BLaER1 treated with 17β-estradiol and CSF1 and Interleukin-3, amounts not matched to agents 10 nM and 100 nM (cell line): ENCODE results near the gene GRAMD1B.
"Not testable (repeated sequence)": the region's sequence is repeated elsewhere in the genome, so short reads cannot be mapped to it uniquely, and the experiment has no call there.

Experiments
- H3K27ac ChIP-seq, 11 experiments: shearing (Covaris generic); formaldehyde crosslinking; 2 replicates each; pipeline ENCODE4 v1.8.1; 2022
- H3K27me3 ChIP-seq, 11 experiments: shearing (Covaris generic); formaldehyde crosslinking; 2 replicates each; pipeline ENCODE4 v1.8.1; 2022
- H3K36me3 ChIP-seq, 11 experiments: shearing (Covaris generic); formaldehyde crosslinking; 2 replicates each; pipeline ENCODE4 v1.8.1; 2022
- H3K4me1 ChIP-seq, 10 experiments: shearing (Covaris generic); formaldehyde crosslinking; 2 replicates each; pipeline ENCODE4 v1.8.1; 2022
- H3K4me2 ChIP-seq, 11 experiments: shearing (Covaris generic); formaldehyde crosslinking; 2 replicates each; pipeline ENCODE4 v1.8.1; 2022
- H3K4me3 ChIP-seq, 10 experiments: shearing (Covaris generic); formaldehyde crosslinking; 2 replicates each; pipeline ENCODE4 v1.8.1; 2022
- H3K9ac ChIP-seq, 11 experiments: shearing (Covaris generic); formaldehyde crosslinking; 2 replicates each; pipeline ENCODE4 v1.8.1; 2022
- H3K9me3 ChIP-seq, 11 experiments: shearing (Covaris generic); formaldehyde crosslinking; replicated peaks in 1 of 11; 2 replicates each; pipeline ENCODE4 v1.8.1; 2022
- H4K20me1 ChIP-seq, 11 experiments: shearing (Covaris generic); formaldehyde crosslinking; 2 replicates each; pipeline ENCODE4 v1.8.1; 2022
- Cebpa-rat ChIP-seq, 11 experiments: shearing (Covaris generic); IDR thresholded peaks; 2 replicates each; pipeline ENCODE4 v1.8.1; 2022

Gene GRAMD1B

DNA sequence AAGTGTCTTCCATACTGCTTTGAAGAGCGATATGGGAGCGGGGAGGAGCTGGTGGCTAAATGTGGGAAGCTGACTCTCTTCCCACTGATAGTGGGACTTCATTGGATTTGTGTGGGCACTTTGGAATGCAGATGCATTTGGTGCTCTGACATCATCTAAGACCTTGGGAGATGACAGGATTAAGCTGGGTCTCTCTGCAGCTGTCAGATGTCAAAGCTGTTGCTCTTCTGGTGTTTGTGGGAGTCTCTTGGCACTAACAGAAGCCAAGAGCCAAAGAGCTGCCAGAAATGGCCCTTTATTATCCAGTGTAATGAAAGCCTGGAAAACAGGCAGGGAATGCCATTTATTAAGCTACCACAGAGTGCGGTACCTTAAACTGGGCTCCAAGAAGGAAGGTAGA is 20.6 kb downstream of the GRAMD1B start:
- Histone ChIP-seq H4K20me1 (peaks cover 0 to 8% (median 0%) of the 10 kb centered on the region in 11 experiments; a peak in 2 of 22 replicates), H3K4me1 (peaks cover 42 to 61% (median 52%) of the 10 kb centered on the region in 10 experiments)

DNA sequence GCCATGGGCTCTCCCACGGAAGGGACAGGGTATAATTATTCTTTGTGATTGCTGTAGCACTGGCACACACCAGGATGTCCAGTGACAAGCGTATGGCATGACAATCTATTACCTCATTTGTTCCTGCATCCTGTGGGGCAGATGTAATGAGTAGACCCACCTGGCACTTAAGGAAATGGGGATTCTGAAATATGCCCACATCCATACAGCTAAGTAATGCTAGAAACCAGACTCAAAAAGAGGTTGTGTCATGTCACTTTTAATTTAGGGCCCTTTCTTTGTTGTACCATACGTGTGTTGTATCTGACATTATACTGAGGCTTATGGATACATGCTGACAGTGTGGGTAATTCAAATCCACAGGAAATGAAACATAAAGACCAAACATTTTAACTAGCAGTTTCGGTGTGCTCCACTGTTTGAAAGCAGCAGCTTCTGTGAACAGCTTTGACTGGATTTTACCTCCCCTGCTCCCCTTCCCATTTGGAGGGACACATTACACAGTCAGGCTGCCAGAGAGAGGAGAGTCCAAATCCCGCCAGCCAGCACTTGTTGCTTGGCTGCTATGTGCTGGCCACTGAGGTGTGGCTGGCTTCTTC is 21.2 kb downstream of the GRAMD1B start:
- Histone ChIP-seq H4K20me1 (peaks cover 0 to 8% (median 0%) of the 10 kb centered on the region in 11 experiments; a peak in 2 of 22 replicates), H3K27me3 (no peaks in the 10 kb centered on the region), H3K27ac (peak overlapping the region in 1 of 11 experiments; percentile 41; a peak in 1 of 22 replicates), H3K4me2 (peak overlapping the region; percentile 27 to 74 (median 63)), H3K36me3 (peaks cover 0 to 10% (median 0%) of the 10 kb centered on the region in 11 experiments; a peak in 5 of 22 replicates), H3K4me3 (no peak overlapping the region), H3K9ac (no peak overlapping the region), H3K9me3 (no peaks in the 10 kb centered on the region), H3K4me1 (peaks cover 42 to 64% (median 53%) of the 10 kb centered on the region in 10 experiments)
- TF ChIP-seq Cebpa-rat (IDR thresholded peaks at IDR 0.05) = no peak

More for the DNA sequence above, 20.6 kb downstream of the GRAMD1B start:
- peak overlapping the region in 10 of 11 experiments; percentile 27 to 74 (median 63); a peak in 14 of 22 replicates for H3K4me2 ChIP-seq
- TF ChIP-seq Cebpa-rat (IDR thresholded peaks at IDR 0.05) = no peak
- H3K4me3 ChIP-seq = no peak overlapping the region
- peaks cover 0 to 15% (median 0%) of the 10 kb centered on the region in 11 experiments; a peak in 9 of 22 replicates for H3K36me3 ChIP-seq
- no peaks in the 10 kb centered on the region for H3K27me3 ChIP-seq
- H3K9me3 ChIP-seq = no peaks in the 10 kb centered on the region
- H3K9ac ChIP-seq = no peak overlapping the region
- H3K27ac ChIP-seq = no peak overlapping the region

DNA sequence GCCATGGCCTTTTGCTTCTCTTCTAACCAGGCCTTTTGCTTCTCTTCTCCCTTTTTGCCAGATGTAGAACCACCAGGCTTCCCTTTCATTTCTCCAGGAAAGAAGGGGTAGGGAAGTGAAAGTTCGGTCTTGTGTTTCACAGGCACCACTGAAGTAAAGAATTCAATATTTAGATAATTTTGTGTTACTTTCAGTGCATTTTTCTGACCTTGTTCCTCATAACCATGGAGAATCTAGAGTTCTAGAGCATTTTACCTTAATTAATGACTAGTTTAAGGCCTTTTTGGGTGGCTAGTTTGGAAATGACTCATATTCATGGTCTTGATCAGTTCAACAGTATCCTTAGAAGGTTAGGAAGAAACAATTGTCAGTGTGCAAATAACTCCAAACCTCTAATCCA is 22.7 kb downstream of the GRAMD1B start:
- peak overlapping the region; percentile 34 to 74 (median 63) for H3K4me2 ChIP-seq
- H4K20me1 ChIP-seq = peaks cover 0 to 8% (median 0%) of the 10 kb centered on the region in 11 experiments; a peak in 2 of 22 replicates
- peak overlapping the region in 4 of 11 experiments; percentile 9 to 45 (median 21); a peak in 4 of 22 replicates for H3K27ac ChIP-seq
- H3K4me1 ChIP-seq = peaks cover 56 to 80% (median 68%) of the 10 kb centered on the region in 10 experiments
- no peak for TF ChIP-seq Cebpa-rat (IDR thresholded peaks at IDR 0.05)
- peaks cover 0 to 4% (median 0%) of the 10 kb centered on the region in 11 experiments; a peak in 2 of 22 replicates for H3K36me3 ChIP-seq
- H3K9ac ChIP-seq = no peak overlapping the region; a peak in 1 of 22 replicates
- H3K27me3 ChIP-seq = no peaks in the 10 kb centered on the region
- H3K4me3 ChIP-seq = no peak overlapping the region
- H3K9me3 ChIP-seq = no peaks in the 10 kb centered on the region

DNA sequence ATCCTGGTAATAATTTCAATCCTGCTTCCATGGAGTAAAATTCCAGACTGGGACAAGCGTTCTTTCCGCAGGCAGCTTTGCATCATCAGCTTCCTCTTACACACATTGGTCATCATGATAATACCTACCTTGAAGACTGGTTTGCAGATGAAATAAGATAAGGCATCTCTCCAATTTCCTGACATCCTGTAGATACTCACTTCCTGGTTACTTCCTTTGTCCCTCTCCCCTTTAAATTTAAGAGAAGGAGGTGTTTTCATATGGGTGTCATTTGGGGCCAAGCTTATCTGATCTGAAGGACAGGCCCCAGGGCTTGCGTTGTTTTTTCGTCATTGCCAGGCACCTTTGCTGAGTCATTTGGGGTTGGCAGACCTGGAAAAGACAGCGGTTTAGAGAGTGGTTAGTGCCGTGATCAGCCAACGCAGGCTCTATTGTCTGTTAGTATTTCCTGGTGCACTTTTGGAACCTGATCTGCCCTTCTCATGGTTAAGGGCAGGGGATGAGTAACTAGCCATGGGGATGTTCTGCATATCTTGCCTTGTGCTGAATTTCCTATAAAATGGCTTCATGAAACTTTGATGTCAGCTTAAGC is 24.1 kb downstream of the GRAMD1B start:
- Histone ChIP-seq H3K36me3 (peaks cover 0 to 13% (median 0%) of the 10 kb centered on the region in 11 experiments; a peak in 3 of 22 replicates), H3K4me3 (no peak overlapping the region), H3K4me2 (peak overlapping the region; percentile 2 to 74 (median 47); a peak in 19 of 22 replicates), H3K27ac (peak overlapping the region in 4 of 11 experiments; percentile 9 to 42 (median 24); a peak in 5 of 22 replicates), H3K27me3 (no peaks in the 10 kb centered on the region), H3K9ac (no peak overlapping the region), H3K4me1 (peaks cover 59 to 77% (median 69%) of the 10 kb centered on the region in 10 experiments), H3K9me3 (no peaks in the 10 kb centered on the region), H4K20me1 (no peaks in the 10 kb centered on the region)
- no peak for TF ChIP-seq Cebpa-rat (IDR thresholded peaks at IDR 0.05)

DNA sequence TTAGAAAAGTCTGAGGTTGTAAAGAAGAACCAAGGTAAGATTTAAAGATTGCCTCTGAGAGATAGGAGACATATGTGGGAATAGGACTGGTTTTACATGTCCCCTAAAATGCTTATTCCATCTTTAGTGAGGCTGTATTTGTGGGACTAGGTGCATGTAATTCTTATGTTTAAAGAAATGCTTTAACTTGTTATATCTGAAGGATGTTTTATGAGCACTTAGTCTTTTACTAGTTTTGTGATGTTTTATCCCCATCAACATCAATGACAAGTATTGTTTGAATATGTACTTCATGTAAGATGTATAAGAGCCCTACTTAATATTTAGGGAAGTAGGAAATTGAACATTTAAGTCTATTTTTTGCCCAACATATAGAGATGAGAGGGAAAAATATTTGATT is 24.7 kb downstream of the GRAMD1B start:
- H3K4me1 ChIP-seq = peaks cover 59 to 77% (median 67%) of the 10 kb centered on the region in 10 experiments
- no peaks in the 10 kb centered on the region for H3K27me3 ChIP-seq
- no peak for TF ChIP-seq Cebpa-rat (IDR thresholded peaks at IDR 0.05)
- no peaks in the 10 kb centered on the region for H4K20me1 ChIP-seq
- H3K4me3 ChIP-seq = no peak overlapping the region
- peak overlapping the region in 8 of 11 experiments; percentile 2 to 74 (median 56); a peak in 14 of 22 replicates for H3K4me2 ChIP-seq
- H3K9ac ChIP-seq = no peak overlapping the region
- peaks cover 0 to 14% (median 0%) of the 10 kb centered on the region in 11 experiments; a peak in 3 of 22 replicates for H3K36me3 ChIP-seq
- H3K27ac ChIP-seq = peak overlapping the region in 3 of 11 experiments; percentile 18 to 42 (median 29); a peak in 2 of 22 replicates
- H3K9me3 ChIP-seq = no peaks in the 10 kb centered on the region

DNA sequence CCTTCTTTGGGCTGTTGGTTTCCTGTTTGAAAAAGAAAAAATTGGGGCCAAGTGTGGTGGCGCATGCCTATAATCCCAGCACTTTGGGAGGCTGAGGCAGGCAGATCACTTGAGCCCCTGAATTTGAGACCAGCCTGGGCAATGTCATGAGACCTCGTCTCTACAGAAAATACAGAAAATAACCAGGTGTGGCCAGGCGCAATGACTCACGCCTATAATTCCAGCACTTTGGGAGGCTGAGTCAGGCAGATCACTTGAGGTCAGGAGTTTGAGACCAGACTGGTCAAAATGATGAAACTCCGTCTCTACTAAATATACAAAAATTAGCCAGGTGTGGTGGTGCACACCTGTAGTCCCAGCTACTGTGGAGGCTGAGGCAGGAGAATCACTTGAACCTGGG is 26.4 kb downstream of the GRAMD1B start:
- H3K4me1 ChIP-seq = peaks cover 50 to 68% (median 58%) of the 10 kb centered on the region in 10 experiments
- not testable (repeated sequence) for H3K27me3 ChIP-seq, H3K4me3 ChIP-seq, H4K20me1 ChIP-seq, H3K9me3 ChIP-seq, H3K9ac ChIP-seq
- H3K27ac ChIP-seq = peak overlapping the region in 6 of 11 experiments; percentile 29 to 81 (median 67); a peak in 8 of 22 replicates
- peak overlapping the region; percentile 50 to 88 (median 62); a peak in 20 of 22 replicates for H3K4me2 ChIP-seq
- H3K36me3 ChIP-seq = peaks cover 0 to 14% (median 0%) of the 10 kb centered on the region in 11 experiments; a peak in 2 of 22 replicates

DNA sequence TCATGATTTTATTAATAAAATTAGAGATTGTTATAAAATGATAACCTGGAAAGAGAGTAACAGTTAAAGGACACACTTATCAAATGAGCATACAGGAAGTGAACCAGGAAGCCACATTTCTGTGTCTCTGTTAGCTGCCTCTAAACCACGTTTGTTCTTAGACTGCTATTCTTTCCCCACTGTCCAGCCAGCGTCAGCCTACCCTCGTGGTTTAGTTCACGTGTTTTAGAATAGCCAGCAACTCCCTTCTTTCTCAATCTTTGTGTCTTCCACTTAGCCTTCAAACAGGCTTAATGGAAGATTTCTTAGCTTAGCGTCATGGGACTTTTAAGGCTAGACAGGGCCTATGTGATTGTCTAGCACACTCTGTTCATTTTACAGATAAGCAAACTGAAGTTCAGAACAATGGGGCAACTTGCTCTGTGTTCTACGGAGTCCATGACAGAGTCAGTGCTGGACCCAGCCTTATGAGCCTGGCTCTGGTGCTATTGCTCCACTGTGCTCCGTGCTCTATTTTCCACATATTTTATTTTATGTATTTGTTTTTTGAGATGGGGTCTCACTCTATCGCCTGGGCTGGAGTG is 27.2 kb downstream of the GRAMD1B start:
- Histone ChIP-seq H3K9me3 (no peaks in the 10 kb centered on the region), H3K36me3 (peaks cover 0 to 14% (median 0%) of the 10 kb centered on the region in 11 experiments; a peak in 2 of 22 replicates), H3K27me3 (no peaks in the 10 kb centered on the region), H3K4me3 (no peak overlapping the region), H3K4me2 (peak overlapping the region; percentile 50 to 88 (median 62)), H3K27ac (peak overlapping the region; percentile 57 to 82 (median 68); a peak in 21 of 22 replicates), H4K20me1 (no peaks in the 10 kb centered on the region), H3K4me1 (peaks cover 42 to 60% (median 50%) of the 10 kb centered on the region in 10 experiments), H3K9ac (peak overlapping the region; percentile 17 to 73 (median 45); a peak in 16 of 22 replicates)
- TF ChIP-seq Cebpa-rat (IDR thresholded peaks at IDR 0.05) = no peak

DNA sequence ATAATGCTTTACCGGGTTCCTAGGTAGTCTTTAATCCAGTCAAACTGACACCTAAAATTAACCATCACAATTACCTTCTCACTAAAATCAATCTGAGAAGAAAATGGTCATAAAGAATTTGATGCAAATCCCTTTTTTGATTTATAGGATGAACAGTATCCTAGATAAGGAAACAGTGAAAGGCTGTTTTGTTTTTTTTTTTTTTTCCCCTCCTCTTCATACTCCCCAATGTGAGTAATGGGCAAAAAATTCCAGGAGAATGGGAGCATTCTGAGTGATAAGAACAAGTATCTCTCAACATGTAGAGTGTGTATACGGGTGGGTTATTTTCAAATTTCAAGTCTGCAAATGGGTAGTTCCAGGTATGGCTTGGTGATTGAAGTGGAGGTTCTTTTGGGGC is 28.4 kb downstream of the GRAMD1B start:
- Histone ChIP-seq H3K9ac (no peak overlapping the region), H3K4me3 (no peak overlapping the region), H3K27ac (peak overlapping the region in 1 of 11 experiments; percentile 81; a peak in 1 of 22 replicates), H3K4me2 (peak overlapping the region in 2 of 11 experiments; percentile 82 to 88; a peak in 2 of 22 replicates), H4K20me1 (no peaks in the 10 kb centered on the region), H3K27me3 (no peaks in the 10 kb centered on the region), H3K4me1 (peaks cover 29 to 48% (median 37%) of the 10 kb centered on the region in 10 experiments), H3K9me3 (no peaks in the 10 kb centered on the region), H3K36me3 (peaks cover 0 to 14% (median 0%) of the 10 kb centered on the region in 11 experiments; a peak in 3 of 22 replicates)
- no peak for TF ChIP-seq Cebpa-rat (IDR thresholded peaks at IDR 0.05)
